ENCODE measurements around the gene A1BG.
A peak's percentile ranks its signal among the peaks of the same experiment; 100 is the strongest.

Gene A1BG

GRCh38 chr19:58328999-58329398 lies 24.3 kb downstream of the A1BG start:
- Histone ChIP-seq H3K9ac (ENCODE audit: low read depth, low read length, poor library complexity, severe bottlenecking) (peak overlapping the region; percentile 35), H3K9me2 (replicated peaks; ENCODE audit: low read depth, low read length) (no peaks in the 10 kb centered on the region), H3K4me2 (ENCODE audit: low read depth, low read length, poor library complexity, severe bottlenecking) (peak overlapping the region; percentile 78), H3K9me3 (ENCODE audit: insufficient read depth, low read depth, low read length) (no peaks in the 10 kb centered on the region), H3F3A (ENCODE audit: low read depth) (no peaks in the 10 kb centered on the region), H3K4me1 (ENCODE audit: insufficient read depth, low read length, poor library complexity, severe bottlenecking) (peaks cover 38% of the 10 kb centered on the region), H4K20me1 (ENCODE audit: insufficient read depth, low read length, poor library complexity, severe bottlenecking) (no peaks in the 10 kb centered on the region), H3K27me3 (ENCODE audit: insufficient read depth, low read length, poor library complexity, severe bottlenecking) (no peaks in the 10 kb centered on the region), H3K36me3 (ENCODE audit: insufficient read depth, low read length) (no peaks in the 10 kb centered on the region), H3K79me2 (ENCODE audit: insufficient read depth, low read length) (peaks cover 18% of the 10 kb centered on the region; the same call in 1 of the 2 replicates), H3K4me3 (ENCODE audit: low read length, poor library complexity, severe bottlenecking) (peak overlapping the region; percentile 28), H2AFZ (ENCODE audit: low read length) (peak overlapping the region; percentile 47; the same call in 1 of the 2 replicates)
- TF ChIP-seq EZH2phosphoT487 (IDR thresholded peaks at IDR 0.05; ENCODE audit: borderline replicate concordance) (no peak), CTCF (conservative IDR thresholded peaks at IDR 0.05; ENCODE audit: low read length) (peak; percentile 76)

- H3K4me3 ChIP-seq (ENCODE audit: low read length, poor library complexity, severe bottlenecking): peak within 1 kb of the TSS; percentile 80
- peak within 1 kb of the TSS; percentile 82 for H3K9ac ChIP-seq (ENCODE audit: low read depth, low read length, poor library complexity, severe bottlenecking)
- peaks cover 18% of the 10 kb centered on the region; the same call in 1 of the 2 replicates for H3K79me2 ChIP-seq (ENCODE audit: insufficient read depth, low read length)
- no peaks in the 10 kb centered on the region for H3K36me3 ChIP-seq (ENCODE audit: insufficient read depth, low read length)
- H3K27me3 ChIP-seq (ENCODE audit: insufficient read depth, low read length, poor library complexity, severe bottlenecking): no peaks in the 10 kb centered on the region
- H3F3A ChIP-seq (ENCODE audit: low read depth): no peaks in the 10 kb centered on the region
- TF ChIP-seq EZH2phosphoT487 (IDR thresholded peaks at IDR 0.05; ENCODE audit: borderline replicate concordance): no peak
- no peak for TF ChIP-seq CTCF (conservative IDR thresholded peaks at IDR 0.05; ENCODE audit: low read length)
- H3K4me2 ChIP-seq (ENCODE audit: low read depth, low read length, poor library complexity, severe bottlenecking): peak within 1 kb of the TSS; percentile 78
- H2AFZ ChIP-seq (ENCODE audit: low read length): peak within 1 kb of the TSS; percentile 92
- H3K9me2 ChIP-seq (replicated peaks; ENCODE audit: low read depth, low read length): no peaks in the 10 kb centered on the region
- H4K20me1 ChIP-seq (ENCODE audit: insufficient read depth, low read length, poor library complexity, severe bottlenecking): no peaks in the 10 kb centered on the region
- no peaks in the 10 kb centered on the region for H3K9me3 ChIP-seq (ENCODE audit: insufficient read depth, low read depth, low read length)
- peaks cover 29% of the 10 kb centered on the region for H3K4me1 ChIP-seq (ENCODE audit: insufficient read depth, low read length, poor library complexity, severe bottlenecking)
Observed at GRCh38 chr19:58326914-58327726, 26.2 kb downstream of the A1BG start, which contains the start of gene ZSCAN22. TSS of gene ZSCAN22 (plus strand) at chr19:58326994. CDS start at chr19:58334803, 7,809 bp downstream.

- Histone ChIP-seq H3F3A (ENCODE audit: low read depth) (no peaks in the 10 kb centered on the region), H3K4me1 (ENCODE audit: insufficient read depth, low read length, poor library complexity, severe bottlenecking) (peaks cover 29% of the 10 kb centered on the region), H3K27me3 (ENCODE audit: insufficient read depth, low read length, poor library complexity, severe bottlenecking) (no peaks in the 10 kb centered on the region), H2AFZ (ENCODE audit: low read length) (peak overlapping the region; percentile 92), H4K20me1 (ENCODE audit: insufficient read depth, low read length, poor library complexity, severe bottlenecking) (no peaks in the 10 kb centered on the region), H3K36me3 (ENCODE audit: insufficient read depth, low read length) (no peaks in the 10 kb centered on the region), H3K4me3 (ENCODE audit: low read length, poor library complexity, severe bottlenecking) (peak overlapping the region; percentile 80), H3K4me2 (ENCODE audit: low read depth, low read length, poor library complexity, severe bottlenecking) (peak overlapping the region; percentile 78), H3K9ac (ENCODE audit: low read depth, low read length, poor library complexity, severe bottlenecking) (peak overlapping the region; percentile 82), H3K9me2 (replicated peaks; ENCODE audit: low read depth, low read length) (no peaks in the 10 kb centered on the region), H3K79me2 (ENCODE audit: insufficient read depth, low read length) (peaks cover 18% of the 10 kb centered on the region; the same call in 1 of the 2 replicates), H3K9me3 (ENCODE audit: insufficient read depth, low read depth, low read length) (no peaks in the 10 kb centered on the region)
- TF ChIP-seq EZH2phosphoT487 (IDR thresholded peaks at IDR 0.05; ENCODE audit: borderline replicate concordance) (no peak), CTCF (conservative IDR thresholded peaks at IDR 0.05; ENCODE audit: low read length) (no peak)
Observed at GRCh38 chr19:58326501-58326913, 26.8 kb downstream of the A1BG start.

Measured in Loucy (cell line).